IgD-negative memory B cell (primary cell): Measurements from ENCODE around the gene AMH. TPM values are rescaled to one million over a fixed set of nuclear protein-coding genes. Genes with fewer than 3 reads are reported as not detected.
"Not testable (repeated sequence)": the region's sequence is repeated elsewhere in the genome, so short reads cannot be mapped to it uniquely, and the experiment has no call there.

Source experiments
- H3K27ac Mint-ChIP-seq, 3 donors: one replicate each; pipeline ENCODE4 v1.8.0; 2020 to 2022; ENCODE audit warnings: mild to moderate bottlenecking in 3 of 3, mixed read lengths in 3 of 3, moderate library complexity in 1 of 3
- H3K27me3 Mint-ChIP-seq: one replicate; pipeline ENCODE4 v1.8.0; 2021; ENCODE audit warnings: mixed read lengths
- H3K36me3 Mint-ChIP-seq: one replicate; pipeline ENCODE4 v1.8.0; 2020; ENCODE audit warnings: mild to moderate bottlenecking, mixed read lengths
- H3K4me1 Mint-ChIP-seq, 3 donors: one replicate each; pipeline ENCODE4 v1.8.0; 2020 to 2022; ENCODE audit warnings: mixed read lengths in 3 of 3, mild to moderate bottlenecking in 1 of 3
- H3K4me3 Mint-ChIP-seq, 4 donors: one replicate each; pipeline ENCODE4 v1.8.0; 2020 to 2022; ENCODE audit warnings: mild to moderate bottlenecking in 4 of 4, mixed read lengths in 4 of 4, moderate library complexity in 3 of 4
- H3K9me3 Mint-ChIP-seq, 3 donors: one replicate each; pipeline ENCODE4 v1.8.0; 2020 to 2021; ENCODE audit warnings: mixed read lengths in 3 of 3, mild to moderate bottlenecking in 1 of 3
- polyA plus RNA-seq: library from polyadenylated mRNA; unstranded; fragments of 300-500 nt; fragmentation: Illumina TruSeq; gene quantifications from one replicate; pipeline ENCODE4 v1.2.3, GENCODE V29; 2021

Gene AMH
- polyA plus RNA-seq: 0.15 TPM

GRCh38 chr19:2249010-2249866 lies at the start of gene AMH:
Gene AMH, plus strand, starts transcription at chr19:2249323. Its CDS starts 10 bp downstream, at chr19:2249333.
- H3K4me3 Mint-ChIP-seq: peak within 1 kb of the TSS in 2 of 4 donors; percentile 38 to 73
- H3K27me3 Mint-ChIP-seq: peaks cover 5% of the 10 kb centered on the region
- H3K9me3 Mint-ChIP-seq: no peaks in the 10 kb centered on the region
- H3K36me3 Mint-ChIP-seq: peaks cover 8% of the 10 kb centered on the region
- H3K27ac Mint-ChIP-seq: no peak within 1 kb of the TSS
- H3K4me1 Mint-ChIP-seq: peaks cover 0 to 6% (median 4%) of the 10 kb centered on the region in 3 donors

- H3K27me3 Mint-ChIP-seq: no peaks in the 10 kb centered on the region
- no peak overlapping the region for H3K27ac Mint-ChIP-seq
- no peak overlapping the region for H3K4me3 Mint-ChIP-seq
- H3K4me1 Mint-ChIP-seq: peaks cover 0 to 7% (median 6%) of the 10 kb centered on the region in 3 donors
- H3K9me3 Mint-ChIP-seq: no peaks in the 10 kb centered on the region
- H3K36me3 Mint-ChIP-seq: no peaks in the 10 kb centered on the region
Measured at GRCh38 chr19:2199861-2200623, 49.1 kb upstream of the AMH start.

GRCh38 chr19:2200624-2201294 lies 48.4 kb upstream of the AMH start:
- not testable (repeated sequence) for H3K9me3 Mint-ChIP-seq, H3K36me3 Mint-ChIP-seq, H3K4me1 Mint-ChIP-seq, H3K27me3 Mint-ChIP-seq, H3K27ac Mint-ChIP-seq, H3K4me3 Mint-ChIP-seq

GRCh38 chr19:2201473-2202148 lies 47.5 kb upstream of the AMH start:
- Mint-ChIP-seq H3K9me3 (no peaks in the 10 kb centered on the region), H3K4me1 (peaks cover 0 to 8% (median 6%) of the 10 kb centered on the region in 3 donors), H3K27me3 (no peaks in the 10 kb centered on the region), H3K36me3 (no peaks in the 10 kb centered on the region), H3K4me3 (no peak overlapping the region), H3K27ac (no peak overlapping the region)

GRCh38 chr19:2202366-2202765 lies 46.8 kb upstream of the AMH start:
- no peaks in the 10 kb centered on the region for H3K9me3 Mint-ChIP-seq
- H3K4me1 Mint-ChIP-seq: peaks cover 0 to 8% (median 4%) of the 10 kb centered on the region in 3 donors
- no peak overlapping the region for H3K4me3 Mint-ChIP-seq
- H3K36me3 Mint-ChIP-seq: no peaks in the 10 kb centered on the region
- no peak overlapping the region for H3K27ac Mint-ChIP-seq
- no peaks in the 10 kb centered on the region for H3K27me3 Mint-ChIP-seq

GRCh38 chr19:2207008-2207407 lies 42.1 kb upstream of the AMH start:
- no peaks in the 10 kb centered on the region for H3K9me3 Mint-ChIP-seq
- H3K4me1 Mint-ChIP-seq: peaks cover 0 to 4% (median 0%) of the 10 kb centered on the region in 3 donors
- no peak overlapping the region for H3K27ac Mint-ChIP-seq
- H3K4me3 Mint-ChIP-seq: no peak overlapping the region
- peaks cover 3% of the 10 kb centered on the region for H3K36me3 Mint-ChIP-seq
- H3K27me3 Mint-ChIP-seq: no peaks in the 10 kb centered on the region

GRCh38 chr19:2207991-2208860 lies 40.9 kb upstream of the AMH start:
- H3K27ac Mint-ChIP-seq: no peak overlapping the region
- H3K36me3 Mint-ChIP-seq: peaks cover 3% of the 10 kb centered on the region
- H3K27me3 Mint-ChIP-seq: no peaks in the 10 kb centered on the region
- H3K4me1 Mint-ChIP-seq: peaks cover 0 to 4% (median 0%) of the 10 kb centered on the region in 3 donors
- no peaks in the 10 kb centered on the region for H3K9me3 Mint-ChIP-seq
- H3K4me3 Mint-ChIP-seq: no peak overlapping the region

GRCh38 chr19:2208975-2209374 lies 40.1 kb upstream of the AMH start:
- H3K27me3 Mint-ChIP-seq: no peaks in the 10 kb centered on the region
- no peak overlapping the region for H3K27ac Mint-ChIP-seq
- no peaks in the 10 kb centered on the region for H3K9me3 Mint-ChIP-seq
- H3K36me3 Mint-ChIP-seq: peaks cover 3% of the 10 kb centered on the region
- H3K4me1 Mint-ChIP-seq: peaks cover 0 to 4% (median 0%) of the 10 kb centered on the region in 3 donors
- no peak overlapping the region for H3K4me3 Mint-ChIP-seq

GRCh38 chr19:2209408-2209807 lies 39.7 kb upstream of the AMH start:
- no peaks in the 10 kb centered on the region for H3K9me3 Mint-ChIP-seq
- peaks cover 0 to 2% (median 0%) of the 10 kb centered on the region in 3 donors for H3K4me1 Mint-ChIP-seq
- no peaks in the 10 kb centered on the region for H3K27me3 Mint-ChIP-seq
- H3K36me3 Mint-ChIP-seq: peaks cover 3% of the 10 kb centered on the region
- H3K4me3 Mint-ChIP-seq: no peak overlapping the region
- H3K27ac Mint-ChIP-seq: no peak overlapping the region

- Mint-ChIP-seq H3K27me3 (no peaks in the 10 kb centered on the region), H3K27ac (no peak overlapping the region), H3K9me3 (no peaks in the 10 kb centered on the region), H3K4me3 (no peak overlapping the region), H3K4me1 (peaks cover 0 to 3% (median 2%) of the 10 kb centered on the region in 3 donors), H3K36me3 (peaks cover 3% of the 10 kb centered on the region)
Measured at GRCh38 chr19:2210206-2210605, 38.9 kb upstream of the AMH start.

- H3K9me3 Mint-ChIP-seq: no peaks in the 10 kb centered on the region
- peaks cover 3% of the 10 kb centered on the region for H3K36me3 Mint-ChIP-seq
- H3K4me1 Mint-ChIP-seq: peaks cover 0 to 8% (median 7%) of the 10 kb centered on the region in 3 donors
- no peaks in the 10 kb centered on the region for H3K27me3 Mint-ChIP-seq
- H3K4me3 Mint-ChIP-seq: no peak overlapping the region
- H3K27ac Mint-ChIP-seq: no peak overlapping the region
Measured at GRCh38 chr19:2210987-2211740, 38.0 kb upstream of the AMH start.

GRCh38 chr19:2212861-2213711 lies 36.0 kb upstream of the AMH start:
- H3K9me3 Mint-ChIP-seq: no peaks in the 10 kb centered on the region
- H3K27ac Mint-ChIP-seq: no peak overlapping the region
- peaks cover 5% of the 10 kb centered on the region for H3K36me3 Mint-ChIP-seq
- peaks cover 0 to 8% (median 8%) of the 10 kb centered on the region in 3 donors for H3K4me1 Mint-ChIP-seq
- H3K4me3 Mint-ChIP-seq: no peak overlapping the region
- H3K27me3 Mint-ChIP-seq: no peaks in the 10 kb centered on the region

- Mint-ChIP-seq H3K9me3 (no peaks in the 10 kb centered on the region), H3K27me3 (no peaks in the 10 kb centered on the region), H3K36me3 (peaks cover 5% of the 10 kb centered on the region), H3K4me3 (no peak overlapping the region), H3K27ac (no peak overlapping the region), H3K4me1 (peaks cover 0 to 8% (median 8%) of the 10 kb centered on the region in 3 donors)
Measured at GRCh38 chr19:2213799-2214198, 35.3 kb upstream of the AMH start.
